GM12801 (cell line): ENCODE data around the gene SIAH3.

Source experiments
- CTCF ChIP-seq: IDR thresholded peaks from one replicate; pipeline ENCODE4 v1.5.1; 2011; ENCODE audit warnings: control low read depth; ENCODE audit not compliant: insufficient read length; ENCODE audit errors: extremely low read depth

SIAH3 gene

GRCh38 chr13:45838171-45838745 is 13.3 kb downstream of the SIAH3 start:
- no peak for TF ChIP-seq CTCF

- TF ChIP-seq CTCF, result no peak
Measured at GRCh38 chr13:45837111-45837510, 14.4 kb downstream of the SIAH3 start.

- no peak for TF ChIP-seq CTCF
Measured at GRCh38 chr13:45834411-45834994, 17.1 kb downstream of the SIAH3 start.

GRCh38 chr13:45833663-45834375 is 17.7 kb downstream of the SIAH3 start:
- no peak for TF ChIP-seq CTCF

GRCh38 chr13:45833242-45833641 is 18.3 kb downstream of the SIAH3 start:
- no peak for TF ChIP-seq CTCF

- no peak for TF ChIP-seq CTCF
Measured at GRCh38 chr13:45831851-45832250, 19.7 kb downstream of the SIAH3 start.

- no peak for TF ChIP-seq CTCF
Measured at GRCh38 chr13:45830121-45830520, 21.4 kb downstream of the SIAH3 start.
